Mucosa of stomach (tissue), 1 donor: ENCODE measurements around the gene KCNG2.

Experiments
- H3K27me3 ChIP-seq: one replicate; pipeline ENCODE4 v1.7.0; 2013; ENCODE audit warnings: mild to moderate bottlenecking, low read length; ENCODE audit not compliant: control insufficient read depth, insufficient read depth
- H3K36me3 ChIP-seq: one replicate; pipeline ENCODE4 v1.7.0; 2013; ENCODE audit warnings: low read length; ENCODE audit not compliant: control insufficient read depth, insufficient read depth
- H3K4me1 ChIP-seq: one replicate; pipeline ENCODE4 v1.7.0; 2013; ENCODE audit warnings: mild to moderate bottlenecking, low read length; ENCODE audit not compliant: control insufficient read depth, insufficient read depth
- H3K4me3 ChIP-seq: one replicate; pipeline ENCODE4 v1.7.0; 2013; ENCODE audit warnings: low read length
- H3K9ac ChIP-seq: one replicate; pipeline ENCODE4 v1.7.0; 2013; ENCODE audit warnings: mild to moderate bottlenecking, low read length, moderate library complexity
- H3K9me3 ChIP-seq: one replicate; pipeline ENCODE4 v1.7.0; 2013; ENCODE audit warnings: mild to moderate bottlenecking, low read length, moderate library complexity; ENCODE audit not compliant: control insufficient read depth
- donor health status: Pancreatic carcinoma.

KCNG2 gene

GRCh38 chr18:79942211-79942610 is 144.5 kb downstream of the KCNG2 start:
- no peak overlapping the region for H3K4me3 ChIP-seq
- no peaks in the 10 kb centered on the region for H3K9me3 ChIP-seq
- peaks cover 13% of the 10 kb centered on the region for H3K4me1 ChIP-seq
- peaks cover 11% of the 10 kb centered on the region for H3K36me3 ChIP-seq
- H3K9ac ChIP-seq = no peak overlapping the region
- H3K27me3 ChIP-seq = no peaks in the 10 kb centered on the region

- Histone ChIP-seq H3K4me1 (peaks cover 13% of the 10 kb centered on the region), H3K36me3 (peaks cover 11% of the 10 kb centered on the region), H3K4me3 (no peak overlapping the region), H3K27me3 (no peaks in the 10 kb centered on the region), H3K9ac (no peak overlapping the region), H3K9me3 (no peaks in the 10 kb centered on the region)
These were observed 145.3 kb downstream of the KCNG2 start for GRCh38 chr18:79942786-79943607.

GRCh38 chr18:79943608-79944125 is 145.9 kb downstream of the KCNG2 start:
- Histone ChIP-seq H3K4me1 (peaks cover 17% of the 10 kb centered on the region), H3K36me3 (peaks cover 11% of the 10 kb centered on the region)

GRCh38 chr18:79944126-79944731 is 146.5 kb downstream of the KCNG2 start:
- H3K27me3 ChIP-seq = no peaks in the 10 kb centered on the region
- no peak overlapping the region for H3K9ac ChIP-seq
- peaks cover 11% of the 10 kb centered on the region for H3K36me3 ChIP-seq
- H3K4me3 ChIP-seq = no peak overlapping the region
- no peaks in the 10 kb centered on the region for H3K9me3 ChIP-seq
- H3K4me1 ChIP-seq = peaks cover 18% of the 10 kb centered on the region

More at GRCh38 chr18:79943608-79944125, 145.9 kb downstream of the KCNG2 start:
- H3K4me3 ChIP-seq = no peak overlapping the region
- H3K9ac ChIP-seq = no peak overlapping the region
- no peaks in the 10 kb centered on the region for H3K9me3 ChIP-seq
- no peaks in the 10 kb centered on the region for H3K27me3 ChIP-seq

GRCh38 chr18:79944746-79945117 is 147.0 kb downstream of the KCNG2 start:
- Histone ChIP-seq H3K4me1 (peaks cover 18% of the 10 kb centered on the region), H3K36me3 (peaks cover 11% of the 10 kb centered on the region), H3K9me3 (no peaks in the 10 kb centered on the region), H3K4me3 (no peak overlapping the region), H3K27me3 (no peaks in the 10 kb centered on the region), H3K9ac (no peak overlapping the region)

- peaks cover 11% of the 10 kb centered on the region for H3K36me3 ChIP-seq
- H3K9me3 ChIP-seq = no peaks in the 10 kb centered on the region
- peaks cover 18% of the 10 kb centered on the region for H3K4me1 ChIP-seq
- H3K4me3 ChIP-seq = no peak overlapping the region
- no peaks in the 10 kb centered on the region for H3K27me3 ChIP-seq
- no peak overlapping the region for H3K9ac ChIP-seq
These were observed 147.6 kb downstream of the KCNG2 start for GRCh38 chr18:79945118-79946042.

GRCh38 chr18:79947054-79947755 is 149.5 kb downstream of the KCNG2 start:
- H3K27me3 ChIP-seq = no peaks in the 10 kb centered on the region
- H3K36me3 ChIP-seq = peaks cover 3% of the 10 kb centered on the region
- H3K9me3 ChIP-seq = no peaks in the 10 kb centered on the region
- H3K4me1 ChIP-seq = peaks cover 18% of the 10 kb centered on the region
- no peak overlapping the region for H3K4me3 ChIP-seq
- no peak overlapping the region for H3K9ac ChIP-seq

- no peak overlapping the region for H3K9ac ChIP-seq
- peaks cover 17% of the 10 kb centered on the region for H3K4me1 ChIP-seq
- H3K36me3 ChIP-seq = no peaks in the 10 kb centered on the region
- H3K9me3 ChIP-seq = no peaks in the 10 kb centered on the region
- H3K27me3 ChIP-seq = no peaks in the 10 kb centered on the region
- H3K4me3 ChIP-seq = no peak overlapping the region
These were observed 150.3 kb downstream of the KCNG2 start for GRCh38 chr18:79947881-79948610.

GRCh38 chr18:79948719-79949411 is 151.1 kb downstream of the KCNG2 start:
- Histone ChIP-seq H3K9ac (no peak overlapping the region), H3K4me3 (no peak overlapping the region), H3K36me3 (no peaks in the 10 kb centered on the region), H3K4me1 (peaks cover 9% of the 10 kb centered on the region), H3K27me3 (no peaks in the 10 kb centered on the region), H3K9me3 (no peaks in the 10 kb centered on the region)
